Activated CD8-positive, alpha-beta memory T cell treated with anti-CD3 and anti-CD28 coated beads for 1 hour (primary cell): ENCODE measurements around the gene CKAP4.
"Not testable (repeated sequence)": the region's sequence is repeated elsewhere in the genome, so short reads cannot be mapped to it uniquely, and the experiment has no call there.

ENCODE experiments used
- DNase-seq, 2 donors: peaks; one replicate each; pipeline ENCODE4 v3.0.0-alpha.2; 2020; ENCODE audit warnings: low read depth in 1 of 2; ENCODE audit errors: extremely low read depth in 1 of 2

Gene CKAP4, protein sequence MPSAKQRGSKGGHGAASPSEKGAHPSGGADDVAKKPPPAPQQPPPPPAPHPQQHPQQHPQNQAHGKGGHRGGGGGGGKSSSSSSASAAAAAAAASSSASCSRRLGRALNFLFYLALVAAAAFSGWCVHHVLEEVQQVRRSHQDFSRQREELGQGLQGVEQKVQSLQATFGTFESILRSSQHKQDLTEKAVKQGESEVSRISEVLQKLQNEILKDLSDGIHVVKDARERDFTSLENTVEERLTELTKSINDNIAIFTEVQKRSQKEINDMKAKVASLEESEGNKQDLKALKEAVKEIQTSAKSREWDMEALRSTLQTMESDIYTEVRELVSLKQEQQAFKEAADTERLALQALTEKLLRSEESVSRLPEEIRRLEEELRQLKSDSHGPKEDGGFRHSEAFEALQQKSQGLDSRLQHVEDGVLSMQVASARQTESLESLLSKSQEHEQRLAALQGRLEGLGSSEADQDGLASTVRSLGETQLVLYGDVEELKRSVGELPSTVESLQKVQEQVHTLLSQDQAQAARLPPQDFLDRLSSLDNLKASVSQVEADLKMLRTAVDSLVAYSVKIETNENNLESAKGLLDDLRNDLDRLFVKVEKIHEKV

DNA sequence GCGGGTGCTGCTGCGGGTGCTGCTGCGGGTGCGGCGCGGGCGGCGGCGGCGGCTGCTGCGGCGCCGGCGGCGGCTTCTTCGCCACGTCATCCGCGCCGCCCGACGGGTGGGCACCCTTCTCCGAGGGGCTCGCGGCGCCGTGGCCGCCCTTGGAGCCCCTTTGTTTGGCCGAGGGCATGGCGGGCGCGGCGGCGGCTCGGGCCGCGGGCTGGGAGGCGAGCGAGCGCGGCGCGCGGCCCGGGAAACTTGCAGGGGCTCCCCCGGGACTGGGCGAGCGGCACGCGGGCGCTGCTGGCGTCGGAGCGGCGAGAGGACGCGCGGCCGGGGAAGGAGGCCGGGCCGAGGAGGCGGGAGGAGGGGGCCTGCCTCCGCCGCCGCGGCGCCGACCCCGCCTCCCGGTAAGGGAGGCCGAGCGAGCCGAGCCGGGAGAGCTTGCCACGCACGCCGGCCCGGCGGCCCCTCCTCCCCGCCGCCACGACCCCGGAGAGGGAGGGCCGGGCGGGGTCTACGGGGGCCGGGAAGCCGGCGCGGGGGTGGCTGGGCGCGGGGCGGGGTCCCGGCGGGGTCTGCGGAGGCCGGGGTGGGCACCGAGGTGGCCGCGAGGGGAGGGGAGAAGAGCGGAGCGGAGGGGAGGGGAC lies at the start of gene CKAP4:
CKAP4 (minus strand) TSS at position 347 of the 638 bp plus-strand sequence; CDS start at position 178, 169 bp downstream.
- no peak for DNase-seq

DNA sequence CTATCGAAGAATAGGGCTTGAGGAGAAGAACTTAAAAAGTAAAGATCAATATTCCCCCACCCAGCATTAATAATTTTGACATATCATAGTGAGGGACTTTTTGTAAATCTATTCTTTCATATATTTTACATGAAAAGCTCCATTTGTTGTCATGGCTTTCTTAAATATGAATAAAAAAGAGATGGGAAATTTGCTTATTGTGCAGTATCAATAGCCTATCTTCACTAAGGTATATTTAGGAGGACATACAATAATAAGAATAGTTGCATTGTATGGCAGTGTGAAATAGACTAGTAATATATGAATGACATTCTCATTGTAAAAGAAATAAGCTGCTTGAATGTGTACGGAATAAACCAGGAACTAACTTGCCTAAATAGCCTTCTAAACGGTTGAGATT lies 49.3 kb upstream of the CKAP4 start:
- DNase-seq, result no peak

DNA sequence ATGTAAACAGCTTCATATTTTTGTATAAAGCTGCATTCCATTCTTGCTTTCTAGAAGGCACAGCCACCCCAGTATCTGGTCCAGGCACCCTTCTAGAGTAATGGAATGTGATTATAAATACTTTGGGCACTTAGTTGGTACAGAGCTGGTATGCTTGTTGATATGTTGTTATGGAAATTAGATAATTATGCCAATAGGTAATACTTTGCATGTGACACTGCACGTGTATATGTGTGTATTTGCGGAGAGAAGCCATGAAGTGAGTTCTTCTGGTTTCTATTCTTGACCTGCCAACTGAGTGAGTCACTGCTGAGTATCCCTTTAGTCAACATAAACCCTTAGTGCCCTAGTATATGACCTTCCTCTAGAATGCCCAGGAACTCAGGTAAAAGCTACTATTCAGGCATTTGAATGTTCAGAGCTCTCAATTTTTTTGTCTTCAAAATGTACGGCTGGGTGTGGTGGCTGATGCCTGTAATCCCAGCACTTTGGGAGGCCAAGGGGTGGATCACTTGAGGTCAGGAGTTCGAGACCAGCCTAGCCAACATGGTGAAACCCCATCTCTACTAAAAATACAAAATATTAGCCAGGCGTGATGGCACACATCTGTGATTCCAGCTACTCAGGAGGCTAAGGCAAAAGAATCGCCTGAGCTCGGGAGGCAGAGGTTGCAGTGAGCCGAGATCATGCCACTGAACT lies 48.5 kb upstream of the CKAP4 start:
- DNase-seq, result no peak

DNA sequence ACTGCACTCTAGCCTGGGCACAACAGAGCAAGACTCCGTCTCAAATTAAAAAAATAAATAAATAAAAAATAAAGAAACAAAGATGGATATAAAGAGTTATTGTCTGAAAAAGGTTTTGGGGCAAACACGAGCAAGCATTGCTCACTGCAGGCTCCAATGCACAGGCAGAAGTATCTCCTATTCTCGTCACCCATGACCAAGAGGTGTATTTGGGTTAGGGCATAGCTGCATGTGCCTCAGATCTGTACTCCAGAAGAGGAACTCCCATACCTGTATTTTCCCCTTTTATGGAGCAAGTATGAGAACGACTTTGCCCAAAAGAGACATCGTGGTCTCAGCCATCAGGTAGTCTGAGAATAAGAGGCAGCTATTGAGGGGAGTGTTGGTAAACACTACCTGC lies 44.5 kb upstream of the CKAP4 start:
- no peak for DNase-seq

DNA sequence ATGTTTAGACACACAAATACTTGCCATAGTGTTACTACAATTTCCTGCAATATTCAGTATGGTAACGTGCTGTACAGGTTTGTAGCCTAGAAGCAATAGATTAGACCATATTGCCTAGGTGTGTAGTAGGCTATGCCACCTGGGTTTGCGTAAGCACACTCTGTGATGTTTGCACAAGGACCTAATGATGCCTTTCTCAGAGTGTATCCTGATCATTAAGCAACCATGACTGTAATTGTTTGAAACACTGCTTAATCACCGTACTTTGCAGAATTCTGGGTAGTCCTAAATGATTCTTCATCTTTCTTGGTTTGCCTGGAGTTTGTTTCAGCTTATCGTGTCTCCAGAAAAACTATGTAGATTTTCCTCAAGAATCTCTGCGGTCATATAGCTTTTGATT lies 43.5 kb upstream of the CKAP4 start:
- no peak for DNase-seq

DNA sequence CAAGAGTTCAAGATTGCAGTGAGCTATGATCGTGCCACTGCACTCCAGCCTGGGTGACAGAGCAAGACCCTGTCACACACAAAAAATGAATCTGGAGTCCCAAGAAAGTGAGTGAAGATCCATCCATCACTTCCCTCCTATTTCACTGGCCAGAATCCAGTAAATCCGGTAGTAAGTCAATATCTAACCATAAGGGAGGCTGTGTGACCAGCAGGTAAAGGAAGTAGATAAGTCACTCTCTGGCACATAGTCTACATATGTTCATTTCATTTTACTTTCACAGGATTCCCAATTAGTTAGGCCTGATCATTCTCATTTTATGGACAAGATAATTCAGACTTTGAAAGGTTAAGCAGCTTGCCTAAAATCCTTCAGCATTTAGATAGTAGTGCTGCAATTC lies 42.8 kb upstream of the CKAP4 start:
- no peak for DNase-seq

DNA sequence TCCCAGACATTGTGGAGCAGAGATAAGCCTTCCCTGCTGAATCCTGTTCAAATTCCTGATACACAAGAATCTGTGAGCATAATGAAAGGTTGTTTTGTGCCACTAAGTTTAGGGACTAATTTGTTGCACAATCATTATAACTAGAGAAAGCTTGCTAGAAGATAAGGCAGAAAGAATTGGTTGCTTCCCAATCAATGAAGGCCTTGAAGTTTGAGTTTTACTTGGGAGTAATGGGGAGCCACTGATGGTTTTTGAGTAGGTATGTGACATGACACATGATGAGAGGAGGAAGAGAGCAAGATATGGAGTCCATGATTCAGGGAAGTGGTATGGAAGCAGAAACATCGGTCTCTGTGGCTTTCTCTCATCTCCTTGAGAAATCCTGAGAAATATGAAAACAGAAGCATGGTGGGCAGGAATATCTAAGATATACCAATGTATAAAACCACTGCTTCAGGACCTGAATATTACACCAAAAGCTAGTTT lies 41.4 kb upstream of the CKAP4 start:
- DNase-seq, result no peak

DNA sequence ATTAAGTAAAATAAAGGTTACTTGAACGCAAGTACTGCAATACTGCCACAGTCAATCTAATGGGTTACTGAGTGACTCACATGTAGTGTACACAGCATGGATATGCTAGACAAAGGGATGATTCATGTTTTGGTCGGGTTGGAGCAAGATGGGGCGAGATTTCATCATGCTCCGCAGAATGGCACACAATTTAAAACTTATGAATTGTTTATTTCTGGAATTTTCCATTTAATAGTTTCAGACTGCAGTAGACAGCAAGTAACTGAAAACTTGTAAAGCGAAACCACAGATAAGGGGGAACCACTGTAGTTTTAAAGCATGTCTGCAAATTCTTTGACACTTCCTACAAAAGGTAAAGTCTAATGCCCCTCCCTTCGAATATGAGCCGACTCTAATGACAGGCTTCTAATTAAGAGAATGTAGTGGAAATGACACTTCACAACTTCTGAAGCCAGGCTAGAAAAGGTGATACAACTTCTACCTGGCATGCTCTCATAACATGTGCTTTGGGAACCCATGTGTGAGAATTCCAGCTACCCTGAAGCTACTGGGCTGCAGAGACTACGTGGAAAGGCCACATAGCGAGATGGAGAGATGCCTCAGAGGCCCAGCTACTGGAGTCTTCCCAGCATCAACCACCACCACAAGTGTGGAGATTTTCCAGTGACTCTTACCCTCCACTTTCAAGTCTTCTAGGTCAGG lies 40.8 kb upstream of the CKAP4 start:
- no peak for DNase-seq

DNA sequence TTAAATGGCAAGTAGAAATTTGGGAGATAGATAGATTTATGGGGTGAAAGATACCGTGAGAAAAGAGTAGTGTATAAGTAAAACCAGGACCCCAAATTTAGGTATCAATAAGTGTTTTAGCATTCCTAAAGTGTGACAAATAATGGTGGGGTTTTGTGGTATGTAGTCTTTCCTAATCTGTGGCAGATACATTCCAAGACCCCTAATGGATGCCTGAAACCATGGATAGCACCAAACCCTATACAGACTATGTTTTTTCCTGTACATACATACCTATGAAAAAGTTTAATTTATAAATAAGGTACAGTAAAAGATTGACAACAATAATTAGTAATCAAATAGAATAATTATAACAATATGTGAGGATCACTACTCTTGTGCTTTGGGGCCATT lies 40.3 kb upstream of the CKAP4 start:
- DNase-seq, result no peak

DNA sequence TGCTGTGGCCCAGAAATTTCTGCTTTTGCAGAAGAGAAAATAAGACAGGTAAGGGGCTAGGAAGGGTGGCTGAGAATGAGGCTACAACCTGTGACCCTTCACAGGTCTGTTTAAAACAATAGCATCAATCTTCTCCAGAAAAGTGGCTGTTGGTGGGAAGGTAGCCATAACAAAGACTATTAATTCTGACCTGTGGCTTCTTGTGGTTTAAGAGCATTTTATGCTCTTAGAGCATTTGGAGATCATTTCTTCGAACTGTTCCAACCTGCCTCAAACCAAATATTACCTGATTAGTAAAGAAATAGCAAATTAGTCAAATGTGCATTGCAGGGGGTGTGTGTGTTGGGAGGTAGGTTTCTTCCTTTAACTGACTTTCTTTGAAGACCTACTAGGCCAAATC lies 39.5 kb upstream of the CKAP4 start:
- no peak for DNase-seq

DNA sequence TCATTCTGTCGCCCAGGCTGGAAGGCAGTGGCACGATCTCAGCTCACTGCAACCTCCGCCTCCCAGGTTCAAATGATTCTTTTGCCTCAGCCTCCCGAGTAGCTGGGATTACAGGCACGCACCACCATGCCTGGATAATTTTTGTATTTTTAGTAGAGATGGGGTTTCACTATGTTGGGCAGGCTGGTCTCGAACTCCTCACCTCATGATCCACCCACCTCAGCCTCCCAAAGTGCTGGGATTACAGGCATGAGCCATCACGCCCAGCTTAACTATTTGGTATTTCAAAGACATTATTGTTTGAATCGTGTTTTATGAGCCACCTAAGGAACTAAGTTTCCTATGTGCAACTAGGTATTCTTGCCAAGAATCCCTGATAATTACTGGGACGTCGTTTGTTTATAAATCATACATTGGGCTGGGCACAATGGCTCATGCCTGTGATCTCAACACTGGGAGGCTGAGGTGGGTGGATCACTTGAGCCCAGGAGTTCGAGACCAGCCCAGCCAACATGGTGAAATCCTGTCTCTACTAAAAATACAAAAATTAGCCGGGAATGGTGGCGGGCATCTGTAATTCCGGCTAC lies 38.8 kb upstream of the CKAP4 start:
- not testable (repeated sequence) for DNase-seq

DNA sequence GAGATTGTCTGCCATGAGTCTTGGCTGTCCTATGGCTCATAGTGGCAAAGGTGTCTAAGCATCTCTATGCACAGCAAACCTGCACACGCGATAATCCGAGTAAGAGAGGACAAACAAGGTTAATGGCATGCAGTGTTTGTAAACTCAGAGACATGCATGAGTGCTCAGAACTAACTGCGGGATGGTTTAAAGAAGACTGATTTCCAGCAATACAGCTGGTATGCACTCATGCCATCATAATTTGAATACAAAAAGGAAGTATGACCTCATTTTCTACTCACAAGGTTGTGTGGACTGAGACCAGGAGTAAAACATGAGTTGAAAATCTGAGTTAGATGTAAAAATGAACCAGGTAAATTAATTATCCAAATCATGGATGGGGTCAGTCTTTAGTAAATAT lies 38.2 kb upstream of the CKAP4 start:
- DNase-seq, result no peak

DNA sequence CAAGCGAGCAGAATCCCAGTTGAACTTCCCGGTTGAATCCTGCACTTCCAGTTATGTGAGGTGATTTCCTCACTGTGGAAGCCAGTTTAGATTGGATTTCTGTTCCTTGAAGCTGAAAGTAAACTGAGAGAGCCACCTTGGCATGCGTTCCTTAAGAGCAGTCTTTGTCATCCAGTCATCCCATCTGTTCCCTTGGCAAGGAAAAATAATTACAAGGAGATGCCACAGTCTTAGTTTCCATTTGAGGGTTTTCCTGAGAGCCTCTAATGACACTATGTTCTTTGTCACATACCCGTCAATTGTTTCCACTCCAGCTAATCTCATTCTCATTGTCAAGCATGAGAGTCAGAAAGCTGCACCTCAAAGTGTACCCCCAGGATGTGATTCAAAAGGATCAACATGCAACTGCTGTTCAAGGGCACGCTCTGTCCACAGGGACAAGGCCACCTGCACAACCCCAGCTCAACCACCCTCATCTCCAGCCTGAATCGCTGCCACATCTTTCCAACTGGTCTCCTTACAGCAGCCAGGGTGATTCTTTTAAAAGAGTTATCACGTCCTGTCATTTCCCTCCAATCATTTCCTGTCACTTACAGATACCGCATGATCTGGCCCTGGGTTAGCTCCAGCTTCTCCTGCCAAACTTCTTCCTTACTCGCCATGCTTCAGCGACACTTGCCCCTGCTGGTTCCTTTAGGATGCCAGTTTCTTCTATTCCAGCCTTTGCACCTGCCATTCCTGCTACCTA lies 36.7 kb upstream of the CKAP4 start:
- DNase-seq, result no peak

DNA sequence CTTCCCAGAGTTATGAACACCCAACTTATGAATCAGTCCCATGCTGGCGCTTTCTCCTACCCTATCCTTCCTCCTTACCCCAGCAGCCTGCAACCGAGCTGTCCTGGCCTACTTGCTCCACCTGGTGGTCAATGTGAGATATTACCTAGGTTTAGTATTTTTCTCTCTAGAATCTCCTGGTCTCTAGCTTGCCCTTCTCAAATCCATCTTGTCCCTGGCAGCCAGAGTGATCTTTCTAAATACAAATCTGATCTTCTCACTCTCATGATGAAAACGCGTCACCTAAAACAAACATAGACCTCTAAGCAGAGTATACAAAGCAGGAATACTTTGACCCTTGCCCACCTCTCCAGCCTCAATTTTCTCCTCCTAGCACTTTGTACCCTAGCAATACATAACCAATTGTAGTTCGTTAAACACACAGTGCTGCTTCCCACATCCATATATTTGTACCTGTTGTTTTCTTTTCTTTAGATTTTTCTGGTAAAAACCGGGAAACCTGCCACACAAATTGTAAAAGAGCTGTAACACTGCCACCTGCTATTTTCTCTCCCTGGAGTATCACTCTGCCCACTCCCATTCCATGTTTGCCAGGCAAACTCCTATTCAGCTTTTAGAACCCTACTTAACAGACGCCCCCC lies 34.8 kb upstream of the CKAP4 start:
- DNase-seq, result peak; percentile 8 to 14

DNA sequence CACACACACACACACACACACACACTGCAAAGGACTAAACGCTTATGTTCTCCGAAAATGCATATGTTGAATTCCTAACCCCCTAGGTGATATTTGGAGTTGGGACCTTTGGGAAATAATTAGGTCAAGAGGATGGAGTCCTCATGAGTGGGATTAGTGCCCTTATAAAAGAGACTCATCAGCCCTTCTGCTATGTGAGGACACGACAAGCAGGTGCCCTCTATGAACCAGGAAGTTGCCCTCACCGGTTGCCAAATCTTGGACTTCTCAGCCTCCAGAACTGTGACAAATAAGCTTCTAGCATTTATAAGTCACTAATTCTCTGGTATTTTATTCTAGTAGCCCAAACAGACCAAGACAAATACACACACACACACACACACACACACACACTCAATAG lies 34.0 kb upstream of the CKAP4 start:
- no peak for DNase-seq

DNA sequence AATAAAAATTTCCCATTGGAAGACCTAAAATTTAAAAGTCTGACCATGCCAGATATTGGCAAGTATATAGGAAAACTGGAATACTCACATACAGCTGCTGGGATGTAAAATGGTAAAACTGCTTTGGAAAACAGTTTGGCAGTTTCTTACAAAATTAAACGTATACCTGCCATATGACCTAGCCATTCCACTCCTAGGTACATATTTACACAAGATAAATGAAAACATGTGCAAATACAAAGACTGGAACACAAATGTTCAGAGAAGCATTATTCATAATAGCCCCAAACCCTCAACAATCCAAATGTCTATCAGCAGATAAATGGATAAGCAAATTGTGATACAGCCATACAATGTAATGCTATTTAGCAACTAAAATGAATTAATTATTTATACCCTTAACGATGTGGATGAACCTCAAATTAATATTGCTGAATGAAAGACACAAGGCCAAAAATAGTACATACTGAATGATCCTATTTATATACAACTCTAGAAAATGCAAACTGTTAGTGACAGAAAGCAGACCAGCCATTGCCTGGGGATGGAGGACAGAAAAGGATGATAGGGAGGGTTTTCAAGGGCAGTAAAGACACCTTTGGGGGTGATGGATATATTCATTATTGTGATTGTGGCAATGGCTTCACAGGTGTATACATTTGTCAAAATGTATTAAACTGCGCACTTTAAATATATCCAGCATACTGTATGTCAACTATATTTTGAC lies 33.4 kb upstream of the CKAP4 start:
- DNase-seq, result no peak

DNA sequence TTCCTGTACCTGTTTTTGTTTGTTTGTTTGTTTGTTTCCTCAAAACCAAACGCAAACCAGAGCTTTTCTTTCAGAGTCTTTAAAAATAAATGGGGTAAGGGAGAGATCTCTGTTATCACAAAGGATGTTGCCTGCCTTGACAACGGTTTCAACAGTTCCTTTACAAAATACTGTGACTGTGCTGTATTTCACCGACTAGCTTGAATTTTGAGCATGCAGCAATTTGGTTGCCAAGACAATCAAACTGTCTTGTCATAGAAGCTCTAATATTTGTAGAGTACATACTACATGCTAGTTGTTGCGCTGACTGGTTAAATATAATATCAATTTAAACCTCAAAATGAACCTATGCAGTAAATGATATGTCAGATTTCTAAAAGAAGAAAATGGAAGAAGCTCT lies 32.3 kb upstream of the CKAP4 start:
- DNase-seq, result no peak

DNA sequence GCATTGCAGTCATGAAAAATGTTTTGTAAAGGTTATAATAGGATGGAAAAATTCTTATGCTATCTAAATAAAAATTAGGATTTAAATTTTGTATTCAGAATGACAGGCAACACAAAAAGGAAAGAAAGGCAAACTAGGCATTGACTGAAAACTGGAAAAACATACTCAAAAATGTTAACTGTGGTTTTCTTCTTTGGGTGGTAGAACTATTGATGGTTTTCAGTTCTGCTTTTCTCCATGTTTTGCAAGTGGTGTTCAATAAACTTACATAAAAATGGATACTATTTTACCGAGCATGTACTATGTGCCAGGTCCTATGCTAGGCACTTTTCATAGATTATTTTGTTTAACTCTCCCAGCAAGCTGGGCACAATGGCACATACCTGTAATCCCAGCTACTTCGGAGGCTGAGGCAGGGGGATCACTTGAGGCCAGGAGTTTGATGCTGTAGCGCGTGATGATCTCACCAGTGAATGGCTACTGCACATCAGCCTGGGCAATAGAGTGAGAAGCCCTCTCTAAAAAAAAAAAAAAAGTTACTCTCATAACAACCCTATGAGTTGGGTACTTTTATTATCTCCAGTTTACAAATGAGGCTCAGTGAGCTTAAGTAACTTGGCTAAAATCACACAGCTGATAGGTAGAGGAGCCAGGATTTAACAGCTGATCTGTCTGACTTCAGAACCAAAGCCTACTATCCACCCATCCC lies 28.4 kb upstream of the CKAP4 start:
- no peak for DNase-seq
